SK-N-MC (cell line): Measurements from ENCODE around the gene PSMB3.

ENCODE experiments used
- EZH2 ChIP-seq: fragments of 200-600 bp; sonication (generic); IDR thresholded peaks from one replicate; pipeline ENCODE4 v1.6.1; 2017; ENCODE audit warnings: antibody characterized with exemption
- FOXP2 ChIP-seq: optimal IDR thresholded peaks from 2 replicates; pipeline ENCODE3; 2011; ENCODE audit warnings: mild to moderate bottlenecking, moderate library complexity; ENCODE audit not compliant: insufficient read depth; ENCODE audit errors: extremely low read length, control extremely low read depth
- POLR2AphosphoS5 ChIP-seq: IDR thresholded peaks from 2 replicates; pipeline ENCODE4 v1.6.1; 2012; ENCODE audit warnings: mild to moderate bottlenecking, low read depth, low read length, borderline replicate concordance

DNA sequence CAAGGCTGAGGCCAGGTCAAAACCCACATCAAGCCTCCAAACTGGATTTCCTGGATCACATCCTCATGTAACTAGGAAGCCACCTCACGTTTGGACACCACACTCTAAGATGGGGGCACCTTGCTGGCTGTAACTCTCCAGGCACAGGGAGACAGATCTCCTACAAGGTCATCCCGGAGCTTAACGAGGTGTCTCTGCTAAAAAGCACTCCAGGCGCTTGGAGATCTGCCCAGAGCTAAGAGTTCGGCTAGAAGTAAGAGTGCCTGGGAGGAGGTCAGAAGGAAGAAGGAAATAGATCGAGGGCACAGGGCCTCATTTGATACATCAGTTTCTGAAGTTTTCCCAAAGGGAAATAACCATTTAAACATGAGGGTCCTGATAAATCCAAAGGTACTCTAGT is 15.9 kb downstream of the PSMB3 start:
- no peak for TF ChIP-seq FOXP2
- TF ChIP-seq EZH2: no peak
- TF ChIP-seq POLR2AphosphoS5: no peak
